GM12892 (cell line): ENCODE results near the gene SMIM32.

Source experiments
- POLR2A ChIP-seq: IDR thresholded peaks from 2 replicates; pipeline ENCODE4 v1.6.1; 2011; ENCODE audit warnings: low read depth, low read length, control low read depth
- POLR2AphosphoS5 ChIP-seq: IDR thresholded peaks from 2 replicates; pipeline ENCODE4 v1.6.1; 2011; ENCODE audit warnings: low read depth, low read length, control low read depth

DNA sequence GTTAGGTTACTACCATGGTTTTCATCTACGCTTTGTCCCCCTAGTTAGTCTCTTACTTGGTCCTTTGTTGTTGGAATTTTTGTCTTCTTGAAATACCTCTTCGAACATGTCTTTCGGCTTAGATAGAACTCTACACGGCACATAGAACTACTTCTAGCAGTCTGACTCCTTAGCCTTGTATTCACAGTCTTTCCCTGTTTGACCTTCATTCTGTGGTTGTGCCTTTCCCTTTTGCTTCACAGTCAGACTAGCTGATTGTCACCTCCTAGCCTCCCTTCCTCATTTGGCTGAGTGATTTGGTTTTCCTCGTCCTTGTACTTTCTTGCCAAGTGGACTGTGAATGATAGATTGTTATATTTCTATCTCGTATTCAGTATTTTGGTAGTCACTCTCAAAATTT lies 49.6 kb downstream of the SMIM32 start:
- TF ChIP-seq POLR2AphosphoS5 (no peak), POLR2A (no peak)
